Prostate gland (tissue), 2 donors: Measurements from ENCODE around the gene IP6K1.

Experiments used
- CTCF ChIP-seq, 4 experiments: fragments of 200-600 bp in 2 of 4; fragments of 450-650 bp in 2 of 4; sonication (generic) in 2 of 4; IDR thresholded peaks; 1 replicate in 3 of 4; 2 replicates in 1 of 4; pipeline ENCODE4 v1.5.1; 2016 to 2019; ENCODE audit warnings: antibody characterized with exemption in 4 of 4, mild to moderate bottlenecking in 2 of 4, moderate library complexity in 2 of 4
- POLR2A ChIP-seq: fragments of 450-650 bp; IDR thresholded peaks from one replicate; pipeline ENCODE4 v1.6.1; 2016; ENCODE audit warnings: antibody characterized with exemption, mild to moderate bottlenecking

- no peak for TF ChIP-seq CTCF (IDR thresholded peaks at IDR 0.05)
- no peak for TF ChIP-seq POLR2A
Observed at GRCh38 chr3:49704629-49705028, 81.7 kb downstream of the IP6K1 start.
